Prostate gland (tissue), 2 donors: ENCODE data around the gene SESN1.

Source experiments
- POLR2A ChIP-seq: fragments of 450-650 bp; IDR thresholded peaks from one replicate; pipeline ENCODE4 v1.6.1; 2016; ENCODE audit warnings: antibody characterized with exemption, mild to moderate bottlenecking
- POLR2AphosphoS5 ChIP-seq: sonication (generic); formaldehyde crosslinking; IDR thresholded peaks from one replicate; pipeline ENCODE4 v1.6.1; 2017; ENCODE audit warnings: antibody characterized with exemption
- TF ChIP-seq, protein P1 (sequence below), 4 experiments: fragments of 200-600 bp in 2 of 4; fragments of 450-650 bp in 2 of 4; sonication (generic) in 2 of 4; IDR thresholded peaks; 1 replicate in 3 of 4; 2 replicates in 1 of 4; pipeline ENCODE4 v1.5.1; 2016 to 2019; ENCODE audit warnings: antibody characterized with exemption in 4 of 4, mild to moderate bottlenecking in 2 of 4, moderate library complexity in 2 of 4

GRCh38 chr6:108989700-108990099, 104.9 kb downstream of the SESN1 start:
- TF ChIP-seq, protein P1, sequence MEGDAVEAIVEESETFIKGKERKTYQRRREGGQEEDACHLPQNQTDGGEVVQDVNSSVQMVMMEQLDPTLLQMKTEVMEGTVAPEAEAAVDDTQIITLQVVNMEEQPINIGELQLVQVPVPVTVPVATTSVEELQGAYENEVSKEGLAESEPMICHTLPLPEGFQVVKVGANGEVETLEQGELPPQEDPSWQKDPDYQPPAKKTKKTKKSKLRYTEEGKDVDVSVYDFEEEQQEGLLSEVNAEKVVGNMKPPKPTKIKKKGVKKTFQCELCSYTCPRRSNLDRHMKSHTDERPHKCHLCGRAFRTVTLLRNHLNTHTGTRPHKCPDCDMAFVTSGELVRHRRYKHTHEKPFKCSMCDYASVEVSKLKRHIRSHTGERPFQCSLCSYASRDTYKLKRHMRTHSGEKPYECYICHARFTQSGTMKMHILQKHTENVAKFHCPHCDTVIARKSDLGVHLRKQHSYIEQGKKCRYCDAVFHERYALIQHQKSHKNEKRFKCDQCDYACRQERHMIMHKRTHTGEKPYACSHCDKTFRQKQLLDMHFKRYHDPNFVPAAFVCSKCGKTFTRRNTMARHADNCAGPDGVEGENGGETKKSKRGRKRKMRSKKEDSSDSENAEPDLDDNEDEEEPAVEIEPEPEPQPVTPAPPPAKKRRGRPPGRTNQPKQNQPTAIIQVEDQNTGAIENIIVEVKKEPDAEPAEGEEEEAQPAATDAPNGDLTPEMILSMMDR (IDR thresholded peaks at IDR 0.05): no peak
- TF ChIP-seq POLR2A: no peak
- no peak for TF ChIP-seq POLR2AphosphoS5
